DMS 273 treated with DMSO at 0.1 percent for 48 hours (cell line): Measurements from ENCODE around the gene IRF9.

Experiments
- DNase-seq: peaks from one replicate; lab custom pipeline; 2025; lab: John Stamatoyannopoulos, UW

The IRF9 gene

GRCh38 chr14:24160850-24161804 lies at the start of gene IRF9:
TSS of gene IRF9 (plus strand) at chr14:24161265. CDS start at chr14:24162145, 880 bp downstream.
- DNase-seq, result peak; percentile 92

GRCh38 chr14:24113379-24113800 lies 47.7 kb upstream of the IRF9 start:
- DNase-seq, result no peak

- DNase-seq, result peak; percentile 89
These were observed 47.1 kb upstream of the IRF9 start for GRCh38 chr14:24113801-24114531.

GRCh38 chr14:24114532-24115421 lies 46.3 kb upstream of the IRF9 start, which contains the start of the genes DCAF11 and NRL:
TSS of gene DCAF11 (plus strand) at chr14:24114777. CDS start at chr14:24115595, 818 bp downstream.
TSS of gene NRL (minus strand) at chr14:24114949. CDS start at chr14:24082848, 32,101 bp downstream.
- DNase-seq, result peak; percentile 99

- DNase-seq, result no peak
These were observed 45.5 kb upstream of the IRF9 start for GRCh38 chr14:24115422-24116127.

GRCh38 chr14:24116128-24116814 lies 44.8 kb upstream of the IRF9 start:
- DNase-seq, result no peak

- DNase-seq, result no peak
These were observed 43.9 kb upstream of the IRF9 start for GRCh38 chr14:24117179-24117578.

- no peak for DNase-seq
These were observed 41.4 kb upstream of the IRF9 start for GRCh38 chr14:24119691-24120090.

- DNase-seq, result no peak
These were observed 39.9 kb upstream of the IRF9 start for GRCh38 chr14:24121210-24121609.

GRCh38 chr14:24122416-24122815 lies 38.6 kb upstream of the IRF9 start:
- no peak for DNase-seq

GRCh38 chr14:24122898-24123297 lies 38.2 kb upstream of the IRF9 start:
- no peak for DNase-seq

- no peak for DNase-seq
These were observed 37.3 kb upstream of the IRF9 start for GRCh38 chr14:24123424-24124417.

GRCh38 chr14:24126939-24127338 lies 34.1 kb upstream of the IRF9 start:
- no peak for DNase-seq

- no peak for DNase-seq
These were observed 33.4 kb upstream of the IRF9 start for GRCh38 chr14:24127673-24128072.

- no peak for DNase-seq
These were observed 31.6 kb upstream of the IRF9 start for GRCh38 chr14:24129410-24129998.

- DNase-seq, result no peak
These were observed 30.7 kb upstream of the IRF9 start, which contains the start of gene FITM1 for GRCh38 chr14:24130380-24130716. TSS of gene FITM1 (plus strand) at chr14:24130659. CDS start at chr14:24131564, 905 bp downstream.

- no peak for DNase-seq
These were observed 30.1 kb upstream of the IRF9 start for GRCh38 chr14:24130717-24131548.

- DNase-seq, result no peak
These were observed 29.5 kb upstream of the IRF9 start for GRCh38 chr14:24131549-24131966.
